Stimulated activated naive B cell treated with anti-CD40 and anti-IgM and Interleukin-4, amounts not matched to agents 10 μg/mL and 1 μg/mL and 100 μg/mL, for 72 hours (primary cell): ENCODE results near the gene RETREG2.

Experiments used
- ATAC-seq, 2 donors: fragments of 150-1000 bp; cut with Tn5 transposase; replicated peaks; 2 replicates each; pipeline ENCODE4 v1.10.0; 2021; ENCODE audit warnings: moderate library complexity in 1 of 2
- DNase-seq: peaks from one replicate; pipeline ENCODE4 v3.0.0; 2021
- H3K27ac Mint-ChIP-seq: one replicate; pipeline ENCODE4 v1.8.0; 2022; ENCODE audit warnings: mild to moderate bottlenecking, mixed read lengths
- H3K27me3 Mint-ChIP-seq, 2 donors: one replicate each; pipeline ENCODE4 v1.8.0; 2022; ENCODE audit warnings: mixed read lengths in 2 of 2
- H3K36me3 Mint-ChIP-seq, 2 donors: one replicate each; pipeline ENCODE4 v1.8.0; 2022; ENCODE audit warnings: mixed read lengths in 2 of 2, mild to moderate bottlenecking in 1 of 2
- H3K4me1 Mint-ChIP-seq, 2 donors: one replicate each; pipeline ENCODE4 v1.8.0; 2022; ENCODE audit warnings: mixed read lengths in 2 of 2, mild to moderate bottlenecking in 1 of 2
- H3K4me3 Mint-ChIP-seq, 2 donors: one replicate each; pipeline ENCODE4 v1.8.0; 2022; ENCODE audit warnings: mild to moderate bottlenecking in 2 of 2, mixed read lengths in 2 of 2, moderate library complexity in 1 of 2
- H3K9me3 Mint-ChIP-seq, 2 donors: one replicate each; pipeline ENCODE4 v1.8.0; 2022; ENCODE audit warnings: mixed read lengths in 2 of 2, mild to moderate bottlenecking in 1 of 2

The RETREG2 gene

GRCh38 chr2:219221957-219222518 lies 44.0 kb downstream of the RETREG2 start:
- no peaks in the 10 kb centered on the region for H3K9me3 Mint-ChIP-seq
- no peaks in the 10 kb centered on the region for H3K27me3 Mint-ChIP-seq
- H3K36me3 Mint-ChIP-seq: peaks cover 48 to 58% of the 10 kb centered on the region in 2 donors
- H3K4me1 Mint-ChIP-seq: peaks cover 14 to 40% of the 10 kb centered on the region in 2 donors
- no peak overlapping the region for H3K4me3 Mint-ChIP-seq
- DNase-seq (no peak), ATAC-seq (no peak)
- no peak overlapping the region for H3K27ac Mint-ChIP-seq

GRCh38 chr2:219223831-219224610 lies 45.9 kb downstream of the RETREG2 start:
- peaks cover 48 to 62% of the 10 kb centered on the region in 2 donors for H3K36me3 Mint-ChIP-seq
- H3K4me3 Mint-ChIP-seq: no peak overlapping the region
- DNase-seq (no peak), ATAC-seq (no peak)
- no peaks in the 10 kb centered on the region for H3K9me3 Mint-ChIP-seq
- peaks cover 15 to 46% of the 10 kb centered on the region in 2 donors for H3K4me1 Mint-ChIP-seq
- H3K27ac Mint-ChIP-seq: no peak overlapping the region
- H3K27me3 Mint-ChIP-seq: no peaks in the 10 kb centered on the region

GRCh38 chr2:219225350-219225749 lies 47.3 kb downstream of the RETREG2 start:
- Mint-ChIP-seq H3K9me3 (no peaks in the 10 kb centered on the region), H3K27me3 (no peaks in the 10 kb centered on the region), H3K36me3 (peaks cover 52 to 63% of the 10 kb centered on the region in 2 donors), H3K4me1 (peaks cover 15 to 32% of the 10 kb centered on the region in 2 donors), H3K4me3 (no peak overlapping the region), H3K27ac (peak overlapping the region; percentile 25)
- ATAC-seq (no peak), DNase-seq (no peak)

GRCh38 chr2:219228041-219228910 lies 50.2 kb downstream of the RETREG2 start:
- Mint-ChIP-seq H3K9me3 (no peaks in the 10 kb centered on the region), H3K27ac (peak overlapping the region; percentile 59), H3K36me3 (peaks cover 39 to 41% of the 10 kb centered on the region in 2 donors), H3K4me1 (peaks cover 16 to 31% of the 10 kb centered on the region in 2 donors), H3K4me3 (peak overlapping the region; percentile 97 to 98), H3K27me3 (no peaks in the 10 kb centered on the region)
- DNase-seq: no peak
- ATAC-seq: no peak

- peaks cover 16 to 35% of the 10 kb centered on the region in 2 donors for H3K4me1 Mint-ChIP-seq
- peaks cover 32 to 41% of the 10 kb centered on the region in 2 donors for H3K36me3 Mint-ChIP-seq
- DNase-seq: peak; percentile 10
- H3K27me3 Mint-ChIP-seq: no peaks in the 10 kb centered on the region
- H3K9me3 Mint-ChIP-seq: no peaks in the 10 kb centered on the region
- ATAC-seq: no peak
- peak overlapping the region; percentile 97 to 98 for H3K4me3 Mint-ChIP-seq
- H3K27ac Mint-ChIP-seq: peak overlapping the region; percentile 59
Measured at GRCh38 chr2:219228911-219229304, 50.8 kb downstream of the RETREG2 start.

GRCh38 chr2:219229305-219230058 lies 51.4 kb downstream of the RETREG2 start, which contains the start of the genes ANKZF1 and ATG9A:
Gene ANKZF1 (plus strand): TSS chr2:219229806. CDS start chr2:219230258, 452 bp downstream.
Gene ATG9A (minus strand): TSS chr2:219229636. CDS start chr2:219228024, 1,612 bp downstream.
- H3K27ac Mint-ChIP-seq: peak within 1 kb of the TSS; percentile 98
- H3K36me3 Mint-ChIP-seq: peaks cover 30 to 41% of the 10 kb centered on the region in 2 donors
- peaks cover 18 to 40% of the 10 kb centered on the region in 2 donors for H3K4me1 Mint-ChIP-seq
- H3K27me3 Mint-ChIP-seq: no peaks in the 10 kb centered on the region
- H3K9me3 Mint-ChIP-seq: no peaks in the 10 kb centered on the region
- DNase-seq (peak; percentile 99), ATAC-seq (peak; percentile 97 to 98)
- peak within 1 kb of the TSS; percentile 97 to 98 for H3K4me3 Mint-ChIP-seq

GRCh38 chr2:219230059-219230540 lies 52.0 kb downstream of the RETREG2 start:
- Mint-ChIP-seq H3K36me3 (peaks cover 29 to 41% of the 10 kb centered on the region in 2 donors), H3K4me3 (peak overlapping the region; percentile 97 to 98), H3K27me3 (no peaks in the 10 kb centered on the region), H3K4me1 (peaks cover 19 to 40% of the 10 kb centered on the region in 2 donors), H3K27ac (peak overlapping the region; percentile 98), H3K9me3 (no peaks in the 10 kb centered on the region)
- ATAC-seq (peak; percentile 29 to 35), DNase-seq (peak; percentile 32)

- H3K27me3 Mint-ChIP-seq: no peaks in the 10 kb centered on the region
- peaks cover 10 to 13% of the 10 kb centered on the region in 2 donors for H3K4me1 Mint-ChIP-seq
- ATAC-seq: no peak
- DNase-seq: no peak
- no peak overlapping the region for H3K27ac Mint-ChIP-seq
- H3K36me3 Mint-ChIP-seq: peaks cover 37 to 54% of the 10 kb centered on the region in 2 donors
- H3K4me3 Mint-ChIP-seq: no peak overlapping the region
- no peaks in the 10 kb centered on the region for H3K9me3 Mint-ChIP-seq
Measured at GRCh38 chr2:219234331-219234730, 56.3 kb downstream of the RETREG2 start.
